T follicular helper cell (primary cell): Measurements from ENCODE around the gene CT45A3.
"Not testable (repeated sequence)": the region's sequence is repeated elsewhere in the genome, so short reads cannot be mapped to it uniquely, and the experiment has no call there.

ENCODE experiments used
- DNase-seq: peaks from one replicate; pipeline ENCODE4 v3.0.0-alpha.2; 2020; ENCODE audit warnings: low read depth
- total RNA-seq, 2 experiments: gene quantifications; one replicate each; lab custom pipeline; 2026; lab: John Stamatoyannopoulos, UW

The CT45A3 gene
- total RNA-seq: 0 reads per million in 2 experiments

- DNase-seq: not testable (repeated sequence)
Observed at GRCh38 chrX:135768091-135768490, at the start of gene CT45A3. Gene CT45A3, minus strand, starts transcription at chrX:135768191. Its CDS starts 3,747 bp downstream, at chrX:135764444.

- DNase-seq: not testable (repeated sequence)
Observed at GRCh38 chrX:135802687-135803086, 34.7 kb upstream of the CT45A3 start, which contains the start of gene CT45A6. Gene CT45A6, minus strand, starts transcription at chrX:135802787. Its CDS starts 3,794 bp downstream, at chrX:135798993.

- DNase-seq: not testable (repeated sequence)
Observed at GRCh38 chrX:135785403-135785802, 17.4 kb upstream of the CT45A3 start, which contains the start of gene CT45A5. Gene CT45A5, minus strand, starts transcription at chrX:135785503. Its CDS starts 3,774 bp downstream, at chrX:135781729.

- DNase-seq: not testable (repeated sequence)
Observed at GRCh38 chrX:135744739-135745138, 23.3 kb downstream of the CT45A3 start.

- no peak for DNase-seq
Observed at GRCh38 chrX:135741192-135741715, 26.7 kb downstream of the CT45A3 start.

GRCh38 chrX:135740681-135741149 lies 27.3 kb downstream of the CT45A3 start:
- peak; percentile 25 for DNase-seq

GRCh38 chrX:135737366-135738071 lies 30.5 kb downstream of the CT45A3 start:
- DNase-seq: no peak

- not testable (repeated sequence) for DNase-seq
Observed at GRCh38 chrX:135734666-135735065, 33.3 kb downstream of the CT45A3 start.

- no peak for DNase-seq
Observed at GRCh38 chrX:135713795-135714194, 54.2 kb downstream of the CT45A3 start.

- DNase-seq: not testable (repeated sequence)
Observed at GRCh38 chrX:135713183-135713689, 54.8 kb downstream of the CT45A3 start, which contains the start of gene CT45A1. Gene CT45A1, plus strand, starts transcription at chrX:135713639. Its CDS starts 5,302 bp downstream, at chrX:135718941.
